ENCODE data around the gene ANKRD1.

Gene ANKRD1

GRCh38 chr10:90921906-90922305, 1.0 kb upstream of the ANKRD1 start:
- no peaks in the 10 kb centered on the region for H3K4me1 ChIP-seq (ENCODE audit: control insufficient read depth, insufficient read depth, low read length, poor library complexity, severe bottlenecking)
- no peaks in the 10 kb centered on the region for H3K36me3 ChIP-seq (ENCODE audit: control insufficient read depth, insufficient read depth, low read length)
- H3K9me3 ChIP-seq (ENCODE audit: control insufficient read depth, low read length), result no peaks in the 10 kb centered on the region
- no peak for DNase-seq
- H3K4me3 ChIP-seq (ENCODE audit: insufficient read depth, low read depth, low read length, poor library complexity, severe bottlenecking), result no peak overlapping the region
- no peaks in the 10 kb centered on the region for H3K27me3 ChIP-seq (replicated peaks; ENCODE audit: control insufficient read depth, insufficient read depth, low read length, poor library complexity, severe bottlenecking)
- H3K27ac ChIP-seq (ENCODE audit: insufficient read depth, low read length, poor library complexity, severe bottlenecking), result no peak overlapping the region

GRCh38 chr10:90919683-90920574, 958 bp downstream of the ANKRD1 start:
- Histone ChIP-seq H3K4me3 (ENCODE audit: insufficient read depth, low read depth, low read length, poor library complexity, severe bottlenecking) (no peak overlapping the region), H3K36me3 (ENCODE audit: control insufficient read depth, insufficient read depth, low read length) (no peaks in the 10 kb centered on the region), H3K27me3 (replicated peaks; ENCODE audit: control insufficient read depth, insufficient read depth, low read length, poor library complexity, severe bottlenecking) (no peaks in the 10 kb centered on the region), H3K27ac (ENCODE audit: insufficient read depth, low read length, poor library complexity, severe bottlenecking) (no peak overlapping the region), H3K9me3 (ENCODE audit: control insufficient read depth, low read length) (no peaks in the 10 kb centered on the region), H3K4me1 (ENCODE audit: control insufficient read depth, insufficient read depth, low read length, poor library complexity, severe bottlenecking) (no peaks in the 10 kb centered on the region)
- DNase-seq, result no peak

- Histone ChIP-seq H3K27ac (ENCODE audit: insufficient read depth, low read length, poor library complexity, severe bottlenecking) (no peak overlapping the region), H3K9me3 (ENCODE audit: control insufficient read depth, low read length) (no peaks in the 10 kb centered on the region), H3K4me1 (ENCODE audit: control insufficient read depth, insufficient read depth, low read length, poor library complexity, severe bottlenecking) (no peaks in the 10 kb centered on the region), H3K4me3 (ENCODE audit: insufficient read depth, low read depth, low read length, poor library complexity, severe bottlenecking) (no peak overlapping the region), H3K36me3 (ENCODE audit: control insufficient read depth, insufficient read depth, low read length) (no peaks in the 10 kb centered on the region), H3K27me3 (replicated peaks; ENCODE audit: control insufficient read depth, insufficient read depth, low read length, poor library complexity, severe bottlenecking) (no peaks in the 10 kb centered on the region)
- DNase-seq, result no peak
Observed at GRCh38 chr10:90917968-90918318, 2.9 kb downstream of the ANKRD1 start.

DNA sequence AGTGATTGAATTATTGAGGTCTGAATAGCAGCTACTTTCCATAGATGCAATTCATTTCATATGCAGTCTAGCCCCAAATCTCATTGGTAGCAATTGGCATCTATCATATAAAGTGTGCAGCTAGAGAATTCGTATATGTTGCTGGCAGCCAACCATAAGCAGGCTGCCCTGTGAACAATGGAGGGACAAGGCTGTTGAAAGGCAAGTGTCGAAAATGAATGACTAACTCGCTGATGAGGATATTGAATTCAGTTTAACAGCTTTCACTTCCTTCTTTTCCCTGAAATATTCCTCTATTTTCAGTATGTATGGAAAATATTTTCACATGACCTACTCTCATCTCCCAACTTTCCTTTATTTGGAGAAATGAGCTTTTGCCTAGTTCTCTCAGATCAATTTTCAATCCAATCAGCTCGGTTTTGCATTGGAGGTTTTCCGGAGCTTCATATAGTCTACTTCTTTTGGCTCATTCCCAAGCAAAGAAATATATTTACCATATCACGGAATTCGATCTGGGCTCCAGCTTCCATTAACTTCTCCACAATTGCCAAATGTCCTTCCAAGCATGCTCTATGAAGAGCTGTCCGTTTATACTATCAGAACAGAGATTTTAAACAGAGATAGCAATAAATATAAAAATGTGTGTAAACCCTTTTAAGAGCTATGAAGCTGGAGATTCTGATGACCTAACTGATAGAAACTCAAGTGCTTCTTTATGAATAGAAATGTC, 3.5 kb downstream of the ANKRD1 start:
- Histone ChIP-seq H3K27me3 (replicated peaks; ENCODE audit: control insufficient read depth, insufficient read depth, low read length, poor library complexity, severe bottlenecking) (no peaks in the 10 kb centered on the region), H3K4me1 (ENCODE audit: control insufficient read depth, insufficient read depth, low read length, poor library complexity, severe bottlenecking) (no peaks in the 10 kb centered on the region), H3K36me3 (ENCODE audit: control insufficient read depth, insufficient read depth, low read length) (no peaks in the 10 kb centered on the region), H3K9me3 (ENCODE audit: control insufficient read depth, low read length) (no peaks in the 10 kb centered on the region), H3K4me3 (ENCODE audit: insufficient read depth, low read depth, low read length, poor library complexity, severe bottlenecking) (no peak overlapping the region), H3K27ac (ENCODE audit: insufficient read depth, low read length, poor library complexity, severe bottlenecking) (no peak overlapping the region)
- no peak for DNase-seq

DNA sequence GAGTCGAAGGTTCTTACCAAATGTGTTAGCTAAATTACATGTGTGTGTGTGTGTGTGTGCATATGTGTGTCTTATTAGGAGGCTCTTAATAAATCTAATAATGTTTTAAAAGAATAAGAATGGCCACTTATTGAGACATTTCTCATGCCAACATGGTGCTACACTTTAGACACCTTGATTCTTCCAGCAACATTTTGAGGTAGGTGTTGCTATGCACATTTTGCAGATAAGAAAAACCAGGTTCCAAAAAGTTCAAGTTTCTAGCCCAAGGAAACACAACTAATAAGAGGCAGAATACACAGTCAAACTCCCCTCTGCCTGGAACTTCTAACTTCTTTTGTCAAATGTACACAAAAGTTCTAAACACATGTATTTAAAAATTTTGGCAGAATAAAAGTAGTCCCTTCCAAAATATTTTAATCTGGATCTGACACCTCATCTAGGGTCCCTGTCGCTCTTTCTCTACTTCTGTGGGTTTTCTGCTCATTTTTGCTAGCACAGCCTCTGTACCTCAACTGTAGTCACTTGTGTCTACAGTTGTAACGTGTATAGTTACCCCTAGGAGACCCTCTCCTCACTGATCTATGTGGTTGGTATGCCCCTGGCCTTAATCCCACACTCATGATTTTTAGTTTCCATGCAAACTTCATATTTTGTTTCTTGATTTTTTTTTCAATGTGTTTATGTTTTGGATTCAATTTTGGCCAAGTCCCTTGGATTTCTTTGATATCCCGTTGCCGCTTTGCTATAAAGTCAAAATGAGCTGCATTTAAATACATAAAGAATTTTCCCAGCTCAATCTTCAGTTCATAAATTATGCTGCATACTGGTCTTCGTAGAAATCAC, 4.3 kb downstream of the ANKRD1 start:
- no peaks in the 10 kb centered on the region for H3K36me3 ChIP-seq (ENCODE audit: control insufficient read depth, insufficient read depth, low read length)
- no peaks in the 10 kb centered on the region for H3K27me3 ChIP-seq (replicated peaks; ENCODE audit: control insufficient read depth, insufficient read depth, low read length, poor library complexity, severe bottlenecking)
- H3K27ac ChIP-seq (ENCODE audit: insufficient read depth, low read length, poor library complexity, severe bottlenecking), result no peak overlapping the region
- no peak for DNase-seq
- H3K9me3 ChIP-seq (ENCODE audit: control insufficient read depth, low read length), result no peaks in the 10 kb centered on the region
- H3K4me1 ChIP-seq (ENCODE audit: control insufficient read depth, insufficient read depth, low read length, poor library complexity, severe bottlenecking), result no peaks in the 10 kb centered on the region
- no peak overlapping the region for H3K4me3 ChIP-seq (ENCODE audit: insufficient read depth, low read depth, low read length, poor library complexity, severe bottlenecking)

GRCh38 chr10:90915766-90916075, 5.2 kb downstream of the ANKRD1 start:
- Histone ChIP-seq H3K27ac (ENCODE audit: insufficient read depth, low read length, poor library complexity, severe bottlenecking) (no peak overlapping the region), H3K4me1 (ENCODE audit: control insufficient read depth, insufficient read depth, low read length, poor library complexity, severe bottlenecking) (no peaks in the 10 kb centered on the region), H3K4me3 (ENCODE audit: insufficient read depth, low read depth, low read length, poor library complexity, severe bottlenecking) (no peak overlapping the region)

GRCh38 chr10:90914992-90915765, 5.7 kb downstream of the ANKRD1 start:
- Histone ChIP-seq H3K36me3 (ENCODE audit: control insufficient read depth, insufficient read depth, low read length) (no peaks in the 10 kb centered on the region), H3K4me1 (ENCODE audit: control insufficient read depth, insufficient read depth, low read length, poor library complexity, severe bottlenecking) (no peaks in the 10 kb centered on the region), H3K9me3 (ENCODE audit: control insufficient read depth, low read length) (no peaks in the 10 kb centered on the region), H3K4me3 (ENCODE audit: insufficient read depth, low read depth, low read length, poor library complexity, severe bottlenecking) (no peak overlapping the region), H3K27ac (ENCODE audit: insufficient read depth, low read length, poor library complexity, severe bottlenecking) (no peak overlapping the region), H3K27me3 (replicated peaks; ENCODE audit: control insufficient read depth, insufficient read depth, low read length, poor library complexity, severe bottlenecking) (no peaks in the 10 kb centered on the region)
- DNase-seq, result no peak

More at GRCh38 chr10:90915766-90916075, 5.2 kb downstream of the ANKRD1 start:
- no peaks in the 10 kb centered on the region for H3K9me3 ChIP-seq (ENCODE audit: control insufficient read depth, low read length)
- no peaks in the 10 kb centered on the region for H3K36me3 ChIP-seq (ENCODE audit: control insufficient read depth, insufficient read depth, low read length)
- H3K27me3 ChIP-seq (replicated peaks; ENCODE audit: control insufficient read depth, insufficient read depth, low read length, poor library complexity, severe bottlenecking), result no peaks in the 10 kb centered on the region
- DNase-seq, result no peak

DNA sequence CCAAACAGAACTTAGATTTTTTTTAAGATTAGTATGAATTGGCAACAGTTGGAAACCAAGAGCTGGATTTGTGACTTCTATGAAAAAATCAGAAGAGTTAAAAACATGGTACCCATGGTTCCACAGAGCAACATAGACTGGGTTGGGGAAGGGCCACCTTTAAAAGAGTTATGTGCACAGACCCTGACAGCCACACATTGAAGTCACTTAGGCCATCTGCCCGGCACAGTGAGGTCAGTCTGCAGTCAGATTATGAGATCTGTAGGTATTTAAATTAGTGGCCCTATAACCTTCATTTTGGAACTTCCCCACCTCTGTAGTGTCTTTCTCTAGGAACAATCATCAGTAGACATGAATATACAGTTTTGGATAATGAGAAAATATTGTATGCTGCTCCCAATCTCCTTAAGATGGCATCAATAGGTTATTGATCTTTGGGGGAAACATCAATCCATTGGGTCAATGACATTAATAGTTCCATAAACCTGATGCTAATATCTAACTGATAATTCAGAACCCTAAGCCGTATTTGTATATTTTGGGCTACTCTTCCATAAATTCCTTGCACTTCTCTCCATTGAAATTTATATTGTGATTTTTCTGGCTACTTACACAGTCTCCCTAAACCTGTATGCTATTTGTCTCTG, 7.0 kb downstream of the ANKRD1 start:
- H3K4me1 ChIP-seq (ENCODE audit: control insufficient read depth, insufficient read depth, low read length, poor library complexity, severe bottlenecking), result no peaks in the 10 kb centered on the region
- H3K4me3 ChIP-seq (ENCODE audit: insufficient read depth, low read depth, low read length, poor library complexity, severe bottlenecking), result no peak overlapping the region
- no peak overlapping the region for H3K27ac ChIP-seq (ENCODE audit: insufficient read depth, low read length, poor library complexity, severe bottlenecking)
- no peaks in the 10 kb centered on the region for H3K27me3 ChIP-seq (replicated peaks; ENCODE audit: control insufficient read depth, insufficient read depth, low read length, poor library complexity, severe bottlenecking)
- no peak for DNase-seq
- no peaks in the 10 kb centered on the region for H3K9me3 ChIP-seq (ENCODE audit: control insufficient read depth, low read length)
- no peaks in the 10 kb centered on the region for H3K36me3 ChIP-seq (ENCODE audit: control insufficient read depth, insufficient read depth, low read length)

DNA sequence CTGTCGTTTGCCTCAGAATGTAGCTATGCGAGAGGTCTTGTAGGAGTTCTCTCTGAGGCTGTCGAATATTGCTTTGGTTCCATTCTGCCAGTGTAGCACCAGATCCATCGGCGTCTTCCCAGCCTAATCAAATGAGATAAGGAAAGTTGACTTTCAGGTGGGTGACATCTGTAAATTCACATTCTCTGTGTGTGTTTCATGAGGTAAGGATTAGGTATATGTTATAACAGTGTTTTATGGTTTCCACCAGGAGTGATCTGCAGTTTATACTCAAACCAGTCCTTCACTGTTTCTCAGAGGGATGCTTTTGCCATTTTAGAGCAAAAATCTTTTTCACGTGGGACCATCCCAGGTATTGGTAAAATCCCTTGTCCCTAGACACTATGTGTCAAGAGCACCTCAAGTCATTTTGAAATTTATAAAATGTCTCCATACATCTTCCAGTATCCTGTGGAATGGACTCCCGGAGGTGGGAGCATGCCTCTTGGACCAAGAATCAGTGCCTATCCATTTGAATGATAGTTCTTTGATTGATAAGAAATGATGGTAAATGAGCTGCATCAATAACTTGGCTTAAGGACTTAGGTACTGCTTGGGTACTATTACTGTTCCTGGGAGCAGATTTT, 7.9 kb downstream of the ANKRD1 start:
- H3K4me3 ChIP-seq (ENCODE audit: insufficient read depth, low read depth, low read length, poor library complexity, severe bottlenecking), result no peak overlapping the region

More for the DNA sequence above, 7.9 kb downstream of the ANKRD1 start:
- Histone ChIP-seq H3K36me3 (ENCODE audit: control insufficient read depth, insufficient read depth, low read length) (no peaks in the 10 kb centered on the region), H3K27me3 (replicated peaks; ENCODE audit: control insufficient read depth, insufficient read depth, low read length, poor library complexity, severe bottlenecking) (no peaks in the 10 kb centered on the region), H3K27ac (ENCODE audit: insufficient read depth, low read length, poor library complexity, severe bottlenecking) (no peak overlapping the region), H3K4me1 (ENCODE audit: control insufficient read depth, insufficient read depth, low read length, poor library complexity, severe bottlenecking) (no peaks in the 10 kb centered on the region), H3K9me3 (ENCODE audit: control insufficient read depth, low read length) (no peaks in the 10 kb centered on the region)
- DNase-seq, result no peak

Data from effector memory CD4-positive, alpha-beta T cell (primary cell).